ENCODE measurements around the gene SIDT1. TPM values are rescaled to one million over a fixed set of nuclear protein-coding genes. Genes with fewer than 3 reads are reported as not detected.

Gene SIDT1
- total RNA-seq, 2 donors from 2014 or later, result 1.6 to 14.0 TPM

GRCh38 chr3:113659996-113660395 is 127.6 kb downstream of the SIDT1 start:
- Histone ChIP-seq H3K36me3 (peaks cover 45% of the 10 kb centered on the region), H3K4me1 (ENCODE audit: control insufficient read depth in 1 of 2, low read depth in 2 of 2) (no peaks in the 10 kb centered on the region), H3K4me3 (no peak overlapping the region), H3K9me3 (no peaks in the 10 kb centered on the region), H3K27me3 (replicated peaks; ENCODE audit: insufficient read depth) (no peaks in the 10 kb centered on the region), H3K27ac (no peak overlapping the region)
- DNase-seq (ENCODE audit: low spot score) (no peak), ATAC-seq (ENCODE audit: insufficient number of reproducible peaks, low FRiP score, low read depth) (no peak)
- no peak for TF ChIP-seq CTCF (IDR thresholded peaks at IDR 0.05)

- no peak for TF ChIP-seq CTCF (IDR thresholded peaks at IDR 0.05)
- no peaks in the 10 kb centered on the region for H3K27me3 ChIP-seq (replicated peaks; ENCODE audit: insufficient read depth)
- ATAC-seq (ENCODE audit: insufficient number of reproducible peaks, low FRiP score, low read depth) (no peak), DNase-seq (ENCODE audit: low spot score) (no peak)
- no peak overlapping the region for H3K4me3 ChIP-seq
- no peaks in the 10 kb centered on the region for H3K4me1 ChIP-seq (ENCODE audit: control insufficient read depth in 1 of 2, low read depth in 2 of 2)
- no peaks in the 10 kb centered on the region for H3K9me3 ChIP-seq
- H3K27ac ChIP-seq, result no peak overlapping the region
- peaks cover 45% of the 10 kb centered on the region for H3K36me3 ChIP-seq
Observed at GRCh38 chr3:113660458-113660857, 128.1 kb downstream of the SIDT1 start.

- no peak overlapping the region for H3K4me3 ChIP-seq
- H3K36me3 ChIP-seq, result peaks cover 45% of the 10 kb centered on the region
- no peak overlapping the region for H3K27ac ChIP-seq
- DNase-seq (ENCODE audit: low spot score) (no peak), ATAC-seq (ENCODE audit: insufficient number of reproducible peaks, low FRiP score, low read depth) (no peak)
- H3K9me3 ChIP-seq, result no peaks in the 10 kb centered on the region
- H3K27me3 ChIP-seq (replicated peaks; ENCODE audit: insufficient read depth), result no peaks in the 10 kb centered on the region
- no peak for TF ChIP-seq CTCF (IDR thresholded peaks at IDR 0.05)
- no peaks in the 10 kb centered on the region for H3K4me1 ChIP-seq (ENCODE audit: control insufficient read depth in 1 of 2, low read depth in 2 of 2)
Observed at GRCh38 chr3:113660896-113661295, 128.5 kb downstream of the SIDT1 start.

GRCh38 chr3:113662824-113663223 is 130.5 kb downstream of the SIDT1 start:
- Histone ChIP-seq H3K4me1 (ENCODE audit: control insufficient read depth in 1 of 2, low read depth in 2 of 2) (no peaks in the 10 kb centered on the region), H3K36me3 (peaks cover 45% of the 10 kb centered on the region), H3K27me3 (replicated peaks; ENCODE audit: insufficient read depth) (no peaks in the 10 kb centered on the region), H3K9me3 (no peaks in the 10 kb centered on the region), H3K4me3 (no peak overlapping the region), H3K27ac (no peak overlapping the region)
- DNase-seq (ENCODE audit: low spot score) (no peak), ATAC-seq (ENCODE audit: insufficient number of reproducible peaks, low FRiP score, low read depth) (no peak)
- no peak for TF ChIP-seq CTCF (IDR thresholded peaks at IDR 0.05)

- Histone ChIP-seq H3K36me3 (peaks cover 45% of the 10 kb centered on the region), H3K27ac (no peak overlapping the region)
- TF ChIP-seq CTCF (IDR thresholded peaks at IDR 0.05), result no peak
Observed at GRCh38 chr3:113663324-113663750, 131.0 kb downstream of the SIDT1 start.

More at GRCh38 chr3:113663324-113663750, 131.0 kb downstream of the SIDT1 start:
- DNase-seq (ENCODE audit: low spot score) (no peak), ATAC-seq (ENCODE audit: insufficient number of reproducible peaks, low FRiP score, low read depth) (no peak)
- Histone ChIP-seq H3K4me3 (no peak overlapping the region), H3K27me3 (replicated peaks; ENCODE audit: insufficient read depth) (no peaks in the 10 kb centered on the region), H3K4me1 (ENCODE audit: control insufficient read depth in 1 of 2, low read depth in 2 of 2) (no peaks in the 10 kb centered on the region), H3K9me3 (no peaks in the 10 kb centered on the region)
